ENCODE results near the gene FBXO24. TPM values are rescaled to one million over a fixed set of nuclear protein-coding genes. Genes with fewer than 3 reads are reported as not detected.

Gene FBXO24
- total and polyA plus RNA-seq, 9 of the 15 experiments (the other 6 are each of a cell fraction or from before 2014, with no cell fraction given), result 0.17 to 0.95 (median 0.50) TPM

DNA sequence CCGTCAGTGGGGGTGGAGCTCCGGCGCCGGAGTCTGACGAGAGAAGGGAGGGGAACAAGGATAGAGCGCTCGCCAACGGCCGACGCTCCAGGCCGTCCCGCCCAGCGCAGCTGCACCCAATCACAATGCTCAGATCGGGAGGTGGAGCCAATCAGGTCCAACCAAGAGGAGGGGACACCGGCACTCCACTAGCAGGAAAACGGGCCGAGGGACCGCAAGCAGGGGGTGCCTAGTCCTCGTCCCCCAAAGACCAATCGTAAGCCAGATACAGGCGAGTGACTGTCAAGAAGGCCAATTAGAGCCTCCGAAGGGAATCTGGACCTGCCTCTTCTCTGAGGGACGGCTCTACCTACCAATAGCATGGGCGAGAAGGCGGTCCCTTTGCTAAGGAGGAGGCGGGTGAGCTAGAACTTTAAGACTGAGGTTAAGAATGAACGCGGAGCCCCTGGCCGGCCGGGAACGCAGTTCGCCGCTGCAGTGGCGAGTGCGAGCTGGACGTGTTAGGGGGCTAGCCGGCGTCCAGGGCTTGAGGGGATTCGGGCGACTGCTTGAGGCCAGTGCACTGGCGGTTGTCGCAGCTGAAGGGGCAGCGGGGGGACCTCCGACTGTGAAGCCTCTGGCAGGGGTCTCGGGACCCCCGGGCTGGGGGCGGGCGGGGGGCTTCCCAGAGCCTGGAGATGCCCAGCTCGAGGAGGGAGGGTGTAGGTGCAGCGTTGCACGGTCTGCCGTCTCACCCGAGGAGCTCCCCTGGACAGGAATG is at the start of gene FBXO24 (continued):
- no peak for TF ChIP-seq SAFB2 (IDR thresholded peaks at IDR 0.05; ENCODE audit: borderline replicate concordance, low read depth, low read length, severe bottlenecking)
- TF ChIP-seq HNRNPL (IDR thresholded peaks at IDR 0.05; ENCODE audit: low read depth, low read length), result no peak
- TF ChIP-seq, protein P1, sequence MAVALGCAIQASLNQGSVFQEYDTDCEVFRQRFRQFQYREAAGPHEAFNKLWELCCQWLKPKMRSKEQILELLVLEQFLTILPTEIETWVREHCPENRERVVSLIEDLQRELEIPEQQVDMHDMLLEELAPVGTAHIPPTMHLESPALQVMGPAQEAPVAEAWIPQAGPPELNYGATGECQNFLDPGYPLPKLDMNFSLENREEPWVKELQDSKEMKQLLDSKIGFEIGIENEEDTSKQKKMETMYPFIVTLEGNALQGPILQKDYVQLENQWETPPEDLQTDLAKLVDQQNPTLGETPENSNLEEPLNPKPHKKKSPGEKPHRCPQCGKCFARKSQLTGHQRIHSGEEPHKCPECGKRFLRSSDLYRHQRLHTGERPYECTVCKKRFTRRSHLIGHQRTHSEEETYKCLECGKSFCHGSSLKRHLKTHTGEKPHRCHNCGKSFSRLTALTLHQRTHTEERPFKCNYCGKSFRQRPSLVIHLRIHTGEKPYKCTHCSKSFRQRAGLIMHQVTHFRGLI (CRISPR knock-in tag; IDR thresholded peaks at IDR 0.05), result no peak
- no peak for TF ChIP-seq SMAD2 (IDR thresholded peaks at IDR 0.05; ENCODE audit: low read depth, low read length)
- TF ChIP-seq SMAD1 (IDR thresholded peaks at IDR 0.05; ENCODE audit: low read depth, low read length, partially characterized antibody), result no peak
- TF ChIP-seq, protein P2, sequence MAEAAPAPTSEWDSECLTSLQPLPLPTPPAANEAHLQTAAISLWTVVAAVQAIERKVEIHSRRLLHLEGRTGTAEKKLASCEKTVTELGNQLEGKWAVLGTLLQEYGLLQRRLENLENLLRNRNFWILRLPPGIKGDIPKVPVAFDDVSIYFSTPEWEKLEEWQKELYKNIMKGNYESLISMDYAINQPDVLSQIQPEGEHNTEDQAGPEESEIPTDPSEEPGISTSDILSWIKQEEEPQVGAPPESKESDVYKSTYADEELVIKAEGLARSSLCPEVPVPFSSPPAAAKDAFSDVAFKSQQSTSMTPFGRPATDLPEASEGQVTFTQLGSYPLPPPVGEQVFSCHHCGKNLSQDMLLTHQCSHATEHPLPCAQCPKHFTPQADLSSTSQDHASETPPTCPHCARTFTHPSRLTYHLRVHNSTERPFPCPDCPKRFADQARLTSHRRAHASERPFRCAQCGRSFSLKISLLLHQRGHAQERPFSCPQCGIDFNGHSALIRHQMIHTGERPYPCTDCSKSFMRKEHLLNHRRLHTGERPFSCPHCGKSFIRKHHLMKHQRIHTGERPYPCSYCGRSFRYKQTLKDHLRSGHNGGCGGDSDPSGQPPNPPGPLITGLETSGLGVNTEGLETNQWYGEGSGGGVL (CRISPR knock-in tag; IDR thresholded peaks at IDR 0.05), result no peak
- no peak for TF ChIP-seq C11orf30 (IDR thresholded peaks at IDR 0.05; ENCODE audit: low read depth)
- TF ChIP-seq ARHGAP35 (IDR thresholded peaks at IDR 0.05; ENCODE audit: partially characterized antibody), result no peak
- no peak for TF ChIP-seq POLR2H (tag; IDR thresholded peaks at IDR 0.05; ENCODE audit: low read depth)
- TF ChIP-seq POLR2AphosphoS2 (IDR thresholded peaks at IDR 0.05; ENCODE audit: low read length), result no peak
- TF ChIP-seq NELFE (IDR thresholded peaks at IDR 0.05; ENCODE audit: insufficient read depth, insufficient read length), result no peak
- no peak for TF ChIP-seq NFXL1 (CRISPR knock-in tag; IDR thresholded peaks at IDR 0.05)
- TF ChIP-seq, protein P3, sequence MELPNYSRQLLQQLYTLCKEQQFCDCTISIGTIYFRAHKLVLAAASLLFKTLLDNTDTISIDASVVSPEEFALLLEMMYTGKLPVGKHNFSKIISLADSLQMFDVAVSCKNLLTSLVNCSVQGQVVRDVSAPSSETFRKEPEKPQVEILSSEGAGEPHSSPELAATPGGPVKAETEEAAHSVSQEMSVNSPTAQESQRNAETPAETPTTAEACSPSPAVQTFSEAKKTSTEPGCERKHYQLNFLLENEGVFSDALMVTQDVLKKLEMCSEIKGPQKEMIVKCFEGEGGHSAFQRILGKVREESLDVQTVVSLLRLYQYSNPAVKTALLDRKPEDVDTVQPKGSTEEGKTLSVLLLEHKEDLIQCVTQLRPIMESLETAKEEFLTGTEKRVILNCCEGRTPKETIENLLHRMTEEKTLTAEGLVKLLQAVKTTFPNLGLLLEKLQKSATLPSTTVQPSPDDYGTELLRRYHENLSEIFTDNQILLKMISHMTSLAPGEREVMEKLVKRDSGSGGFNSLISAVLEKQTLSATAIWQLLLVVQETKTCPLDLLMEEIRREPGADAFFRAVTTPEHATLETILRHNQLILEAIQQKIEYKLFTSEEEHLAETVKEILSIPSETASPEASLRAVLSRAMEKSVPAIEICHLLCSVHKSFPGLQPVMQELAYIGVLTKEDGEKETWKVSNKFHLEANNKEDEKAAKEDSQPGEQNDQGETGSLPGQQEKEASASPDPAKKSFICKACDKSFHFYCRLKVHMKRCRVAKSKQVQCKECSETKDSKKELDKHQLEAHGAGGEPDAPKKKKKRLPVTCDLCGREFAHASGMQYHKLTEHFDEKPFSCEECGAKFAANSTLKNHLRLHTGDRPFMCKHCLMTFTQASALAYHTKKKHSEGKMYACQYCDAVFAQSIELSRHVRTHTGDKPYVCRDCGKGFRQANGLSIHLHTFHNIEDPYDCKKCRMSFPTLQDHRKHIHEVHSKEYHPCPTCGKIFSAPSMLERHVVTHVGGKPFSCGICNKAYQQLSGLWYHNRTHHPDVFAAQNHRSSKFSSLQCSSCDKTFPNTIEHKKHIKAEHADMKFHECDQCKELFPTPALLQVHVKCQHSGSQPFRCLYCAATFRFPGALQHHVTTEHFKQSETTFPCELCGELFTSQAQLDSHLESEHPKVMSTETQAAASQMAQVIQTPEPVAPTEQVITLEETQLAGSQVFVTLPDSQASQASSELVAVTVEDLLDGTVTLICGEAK (IDR thresholded peaks at IDR 0.05), result peak; percentile 66
- TF ChIP-seq, protein P3 (CRISPR knock-in tag; IDR thresholded peaks at IDR 0.05), result no peak
- no peak for TF ChIP-seq RAD51 (IDR thresholded peaks at IDR 0.05; ENCODE audit: borderline replicate concordance, low read depth)
